ENCODE results near the gene UFL1. TPM values are rescaled to one million over a fixed set of nuclear protein-coding genes. Genes with fewer than 3 reads are reported as not detected.
"Not testable (repeated sequence)": the region's sequence is repeated elsewhere in the genome, so short reads cannot be mapped to it uniquely, and the experiment has no call there.

Gene UFL1
- total RNA-seq (2021): 12.7 and 13.8 TPM in 2 replicates
- long read RNA-seq, full-length matches to known transcripts: 14 of 118 reads
- long read RNA-seq, partial matches to known transcripts: 95 of 118 reads
- long read RNA-seq, other reads (novel, unspliced or antisense): 9 of 118 reads

DNA sequence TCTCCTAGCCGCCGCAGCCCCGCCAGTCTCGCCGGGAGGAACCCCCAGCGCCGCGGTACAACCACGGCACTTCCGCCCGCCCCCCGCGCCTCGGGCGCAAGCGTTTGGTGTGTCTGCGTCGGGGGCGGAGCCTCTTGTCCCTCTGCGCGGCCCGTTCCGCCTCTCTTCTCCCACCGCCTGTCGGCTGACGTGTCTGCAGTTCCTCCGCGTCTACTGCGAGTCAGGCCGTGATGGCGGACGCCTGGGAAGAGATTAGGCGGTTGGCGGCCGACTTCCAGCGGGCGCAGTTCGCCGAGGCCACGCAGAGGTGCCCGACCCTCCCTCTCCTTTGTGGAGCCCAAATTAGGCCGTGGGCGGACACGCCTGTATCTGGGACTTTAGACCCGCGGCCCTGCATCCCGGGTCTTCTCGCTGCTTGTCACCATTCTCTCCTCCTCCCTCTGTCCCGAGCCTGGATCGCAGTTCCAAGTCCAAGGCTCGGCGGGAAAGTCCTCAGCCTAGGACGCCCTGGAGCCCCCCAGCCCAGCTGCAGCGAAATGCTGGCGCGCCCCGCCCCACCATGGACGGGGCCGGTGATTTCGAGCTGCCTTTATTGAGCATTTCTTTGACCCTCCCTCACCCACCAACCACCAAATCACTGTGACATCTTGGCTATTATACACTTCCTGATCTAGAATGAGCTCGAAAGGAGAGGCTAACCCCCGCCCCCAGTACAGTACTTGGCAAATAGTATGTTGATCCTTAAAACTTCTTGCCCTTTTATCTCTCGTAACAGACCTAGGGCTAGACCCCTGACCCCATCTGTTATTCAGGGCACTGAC lies at the start of gene UFL1:
Gene UFL1, plus strand, starts transcription at position 163 of the 821 bp plus-strand sequence. Its CDS starts 68 bp downstream, at position 231.
- Histone ChIP-seq H3K9me3 (ENCODE audit: control insufficient read depth, low read depth, low read length) (no peaks in the 10 kb centered on the region), H3K4me1 (ENCODE audit: insufficient read depth, low read length) (peaks cover 3% of the 10 kb centered on the region; the same call in 1 of the 2 replicates), H2BK5ac (ENCODE audit: insufficient read length, low read length) (peak within 1 kb of the TSS; percentile 69), H3K14ac (ENCODE audit: insufficient read depth, low read length) (peak within 1 kb of the TSS; percentile 94), H2BK20ac (ENCODE audit: low read depth, low read length, poor library complexity, severe bottlenecking) (no peak within 1 kb of the TSS), H4K8ac (replicated peaks; ENCODE audit: insufficient read length, low read depth, low read length) (no peak within 1 kb of the TSS), H3K23ac (ENCODE audit: insufficient read length, low read depth, low read length) (no peak within 1 kb of the TSS), H4K5ac (ENCODE audit: insufficient read length, low read depth, low read length) (peak within 1 kb of the TSS; percentile 9), H3K4ac (ENCODE audit: low read depth, low read length) (peak within 1 kb of the TSS; percentile 7; the same call in 1 of the 2 replicates), H3K4me2 (ENCODE audit: insufficient read depth, insufficient read length, low read length) (peak within 1 kb of the TSS; percentile 74), H3K79me2 (ENCODE audit: insufficient read depth, low read length) (no peaks in the 10 kb centered on the region), H3K9ac (ENCODE audit: extremely low read depth, insufficient read length, low read length) (peak within 1 kb of the TSS; percentile 97), H4K20me1 (ENCODE audit: control insufficient read depth, insufficient read depth, insufficient read length) (no peaks in the 10 kb centered on the region), H3K18ac (ENCODE audit: insufficient read length, low read depth, low read length) (peak within 1 kb of the TSS; percentile 94), H3K27ac (ENCODE audit: insufficient read length, low read depth, low read length) (peak within 1 kb of the TSS; percentile 24), H4K91ac (ENCODE audit: insufficient read length, low read depth, low read length) (no peak within 1 kb of the TSS), H3K27me3 (ENCODE audit: insufficient read depth, low read length) (no peaks in the 10 kb centered on the region), H3K56ac (ENCODE audit: insufficient read length, low read depth, low read length) (no peak within 1 kb of the TSS), H2AK5ac (ENCODE audit: insufficient read length, low read length) (no peak within 1 kb of the TSS), H3K79me1 (ENCODE audit: insufficient read depth, low read depth, low read length, poor library complexity, severe bottlenecking) (no peaks in the 10 kb centered on the region), H2BK15ac (ENCODE audit: low read depth, low read length) (no peak within 1 kb of the TSS), H2AFZ (ENCODE audit: low read length) (no peak within 1 kb of the TSS), H3K23me2 (ENCODE audit: insufficient read length, low read depth, low read length, poor library complexity, severe bottlenecking) (no peaks in the 10 kb centered on the region), H2BK120ac (ENCODE audit: low read depth, low read length, poor library complexity, severe bottlenecking) (peak within 1 kb of the TSS; percentile 79), H3T11ph (ENCODE audit: low read length) (peak within 1 kb of the TSS; percentile 94), H2BK12ac (ENCODE audit: insufficient read length, low read depth, low read length) (no peak within 1 kb of the TSS)
- Mint-ChIP-seq H3K27me3 (ENCODE audit: low read depth) (no peaks in the 10 kb centered on the region), H3K27ac (peak within 1 kb of the TSS; percentile 97 to 100 (median 99)), H3K4me3 (peak within 1 kb of the TSS; percentile 97 to 98), H3K4me1 (peaks cover 31 to 38% of the 10 kb centered on the region in 2 experiments), H3K9me3 (no peaks in the 10 kb centered on the region), H3K36me3 (ENCODE audit: insufficient read depth in 1 of 3, low read depth in 3 of 3) (peaks cover 0 to 18% (median 7%) of the 10 kb centered on the region in 3 experiments; a peak in 6 of 7 replicates)
- no peak; the same call in 2 of the 3 replicates for TF ChIP-seq CTCF (conservative IDR thresholded peaks at IDR 0.05)
- DNase-seq: peak; percentile 95
- WGBS (ENCODE audit: extremely low coverage, insufficient read length, low lambda C conversion rate): no CpG with 5 or more reads among the region's 63 CpGs

GRCh38 chr6:96472291-96472690 lies 49.3 kb upstream of the UFL1 start:
- H3K36me3 Mint-ChIP-seq (ENCODE audit: insufficient read depth in 1 of 3, low read depth in 3 of 3); H2BK5ac ChIP-seq (ENCODE audit: insufficient read length, low read length); H2BK20ac ChIP-seq (ENCODE audit: low read depth, low read length, poor library complexity, severe bottlenecking); H3K4me3 Mint-ChIP-seq; H3K9me3 ChIP-seq (ENCODE audit: control insufficient read depth, low read depth, low read length); H3K4me2 ChIP-seq (ENCODE audit: insufficient read depth, insufficient read length, low read length); H3K4ac ChIP-seq (ENCODE audit: low read depth, low read length); H3K56ac ChIP-seq (ENCODE audit: insufficient read length, low read depth, low read length); H3K23me2 ChIP-seq (ENCODE audit: insufficient read length, low read depth, low read length, poor library complexity, severe bottlenecking); H3K27ac ChIP-seq (ENCODE audit: insufficient read length, low read depth, low read length); H3K27ac Mint-ChIP-seq; H3K79me1 ChIP-seq (ENCODE audit: insufficient read depth, low read depth, low read length, poor library complexity, severe bottlenecking); H3K23ac ChIP-seq (ENCODE audit: insufficient read length, low read depth, low read length); H3K27me3 Mint-ChIP-seq (ENCODE audit: low read depth); H2AFZ ChIP-seq (ENCODE audit: low read length); H2AK5ac ChIP-seq (ENCODE audit: insufficient read length, low read length); H3K4me1 Mint-ChIP-seq; H3K4me1 ChIP-seq (ENCODE audit: insufficient read depth, low read length); H2BK15ac ChIP-seq (ENCODE audit: low read depth, low read length); H4K8ac ChIP-seq (replicated peaks; ENCODE audit: insufficient read length, low read depth, low read length); H3K27me3 ChIP-seq (ENCODE audit: insufficient read depth, low read length); H3K18ac ChIP-seq (ENCODE audit: insufficient read length, low read depth, low read length); H4K5ac ChIP-seq (ENCODE audit: insufficient read length, low read depth, low read length); H4K20me1 ChIP-seq (ENCODE audit: control insufficient read depth, insufficient read depth, insufficient read length); H3T11ph ChIP-seq (ENCODE audit: low read length); H2BK12ac ChIP-seq (ENCODE audit: insufficient read length, low read depth, low read length); H3K79me2 ChIP-seq (ENCODE audit: insufficient read depth, low read length); H3K14ac ChIP-seq (ENCODE audit: insufficient read depth, low read length); DNase-seq; H2BK120ac ChIP-seq (ENCODE audit: low read depth, low read length, poor library complexity, severe bottlenecking); H4K91ac ChIP-seq (ENCODE audit: insufficient read length, low read depth, low read length); H3K9ac ChIP-seq (ENCODE audit: extremely low read depth, insufficient read length, low read length): not testable (repeated sequence)
- WGBS (ENCODE audit: extremely low coverage, insufficient read length, low lambda C conversion rate): no CpG with 5 or more reads among the region's 2 CpGs
- H3K9me3 Mint-ChIP-seq: peaks cover 2 to 21% of the 10 kb centered on the region in 2 experiments; a peak in 2 of 5 replicates
